Measurements from ENCODE around the gene OR6C6. TPM values are rescaled to one million over a fixed set of nuclear protein-coding genes. Genes with fewer than 3 reads are reported as not detected.

Gene OR6C6
- total and polyA plus RNA-seq, 9 donors, result not detected

DNA sequence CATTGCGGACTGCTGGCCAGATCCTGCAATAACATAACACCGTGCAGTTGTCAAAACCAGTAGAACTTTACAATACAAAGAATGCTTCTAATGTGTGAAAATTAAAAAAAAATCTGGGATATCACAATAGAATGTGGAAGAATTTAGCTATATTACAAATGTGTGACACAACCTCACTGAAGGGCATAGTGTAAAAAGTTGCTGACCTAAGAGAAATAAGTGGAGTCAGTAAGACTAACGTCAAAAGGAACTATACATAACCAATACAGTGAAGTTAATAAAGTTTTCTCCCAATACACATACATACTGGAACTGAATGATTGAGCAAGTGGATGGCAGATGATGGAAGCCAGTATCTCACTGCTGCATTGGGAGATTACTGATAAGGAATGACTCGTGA is 39.5 kb downstream of the OR6C6 start:
- no peak overlapping the region for H3K4me3 ChIP-seq
- H3K9me3 ChIP-seq, result no peaks in the 10 kb centered on the region
- no peak overlapping the region for H3K27ac ChIP-seq
- no peaks in the 10 kb centered on the region for H3K36me3 ChIP-seq
- WGBS, 3 donors, result 87 to 96% (median 92%) methylated on average over 4 of the region's 4 CpGs
- no peak for DNase-seq
- TF ChIP-seq POLR2A (IDR thresholded peaks at IDR 0.05), result no peak
- TF ChIP-seq, protein P1, sequence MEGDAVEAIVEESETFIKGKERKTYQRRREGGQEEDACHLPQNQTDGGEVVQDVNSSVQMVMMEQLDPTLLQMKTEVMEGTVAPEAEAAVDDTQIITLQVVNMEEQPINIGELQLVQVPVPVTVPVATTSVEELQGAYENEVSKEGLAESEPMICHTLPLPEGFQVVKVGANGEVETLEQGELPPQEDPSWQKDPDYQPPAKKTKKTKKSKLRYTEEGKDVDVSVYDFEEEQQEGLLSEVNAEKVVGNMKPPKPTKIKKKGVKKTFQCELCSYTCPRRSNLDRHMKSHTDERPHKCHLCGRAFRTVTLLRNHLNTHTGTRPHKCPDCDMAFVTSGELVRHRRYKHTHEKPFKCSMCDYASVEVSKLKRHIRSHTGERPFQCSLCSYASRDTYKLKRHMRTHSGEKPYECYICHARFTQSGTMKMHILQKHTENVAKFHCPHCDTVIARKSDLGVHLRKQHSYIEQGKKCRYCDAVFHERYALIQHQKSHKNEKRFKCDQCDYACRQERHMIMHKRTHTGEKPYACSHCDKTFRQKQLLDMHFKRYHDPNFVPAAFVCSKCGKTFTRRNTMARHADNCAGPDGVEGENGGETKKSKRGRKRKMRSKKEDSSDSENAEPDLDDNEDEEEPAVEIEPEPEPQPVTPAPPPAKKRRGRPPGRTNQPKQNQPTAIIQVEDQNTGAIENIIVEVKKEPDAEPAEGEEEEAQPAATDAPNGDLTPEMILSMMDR (IDR thresholded peaks at IDR 0.05), result no peak
- no peak for TF ChIP-seq EP300 (IDR thresholded peaks at IDR 0.05)
- no peaks in the 10 kb centered on the region for H3K4me1 ChIP-seq (ENCODE audit: insufficient read depth)
- intact Hi-C loops (cut with DNase I), result no loop called here
- no peaks in the 10 kb centered on the region for H3K27me3 ChIP-seq

DNA sequence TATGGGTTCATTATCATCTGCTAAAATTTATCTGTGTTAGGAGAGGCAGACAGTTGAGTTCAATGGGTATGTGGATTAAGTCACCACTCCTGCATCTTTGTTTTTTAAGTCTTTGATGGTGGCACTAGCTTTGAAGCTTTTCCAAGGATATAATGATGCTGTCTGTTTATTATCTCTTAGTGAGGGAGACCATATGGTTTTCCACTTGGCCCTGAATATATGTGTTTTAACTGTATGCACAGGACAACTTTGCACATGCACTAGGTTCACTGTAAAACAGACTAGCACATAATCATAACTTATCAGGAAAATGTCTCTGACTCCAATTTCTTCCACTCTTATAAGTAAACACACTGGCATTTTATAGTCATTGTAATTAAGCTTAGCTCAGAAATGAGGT is 43.1 kb downstream of the OR6C6 start:
- Histone ChIP-seq H3K4me1 (ENCODE audit: insufficient read depth) (no peaks in the 10 kb centered on the region), H3K27ac (no peak overlapping the region), H3K9me3 (no peaks in the 10 kb centered on the region), H3K36me3 (no peaks in the 10 kb centered on the region), H3K4me3 (no peak overlapping the region), H3K27me3 (no peaks in the 10 kb centered on the region)
- intact Hi-C loops (cut with DNase I), result no loop called here
- TF ChIP-seq POLR2A (IDR thresholded peaks at IDR 0.05) (no peak), EP300 (IDR thresholded peaks at IDR 0.05) (no peak)
- TF ChIP-seq, protein P1 (IDR thresholded peaks at IDR 0.05), result no peak
- no peak for DNase-seq

DNA sequence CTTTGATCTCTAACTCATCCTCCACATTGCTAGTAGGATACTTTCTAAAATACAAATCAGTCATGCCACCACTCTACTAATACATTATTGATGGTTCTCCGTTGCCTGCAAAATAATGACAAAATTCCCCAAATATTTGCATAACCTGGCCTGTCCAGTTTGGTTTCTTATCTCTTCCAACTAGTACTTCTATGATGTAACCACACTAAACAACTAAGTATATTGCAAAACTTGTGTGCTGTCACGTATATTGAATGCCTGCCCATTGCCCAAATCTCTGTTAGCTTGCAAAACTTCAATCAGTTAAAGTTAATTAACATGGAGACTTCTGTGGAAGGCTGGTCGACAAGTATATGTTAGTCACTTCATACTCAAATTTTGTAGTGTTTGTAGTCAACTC is 45.4 kb downstream of the OR6C6 start:
- H3K4me3 ChIP-seq, result no peak overlapping the region
- TF ChIP-seq EP300 (IDR thresholded peaks at IDR 0.05) (no peak), POLR2A (IDR thresholded peaks at IDR 0.05) (no peak)
- TF ChIP-seq, protein P1 (IDR thresholded peaks at IDR 0.05), result no peak
- H3K27ac ChIP-seq, result no peak overlapping the region
- no peaks in the 10 kb centered on the region for H3K36me3 ChIP-seq
- H3K4me1 ChIP-seq (ENCODE audit: insufficient read depth), result no peaks in the 10 kb centered on the region
- no peaks in the 10 kb centered on the region for H3K27me3 ChIP-seq
- DNase-seq, result no peak
- intact Hi-C loops (cut with DNase I), result no loop called here
- H3K9me3 ChIP-seq, result no peaks in the 10 kb centered on the region
- 60 to 78% (median 64%) methylated on average over 3 of the region's 3 CpGs for WGBS, 3 donors

DNA sequence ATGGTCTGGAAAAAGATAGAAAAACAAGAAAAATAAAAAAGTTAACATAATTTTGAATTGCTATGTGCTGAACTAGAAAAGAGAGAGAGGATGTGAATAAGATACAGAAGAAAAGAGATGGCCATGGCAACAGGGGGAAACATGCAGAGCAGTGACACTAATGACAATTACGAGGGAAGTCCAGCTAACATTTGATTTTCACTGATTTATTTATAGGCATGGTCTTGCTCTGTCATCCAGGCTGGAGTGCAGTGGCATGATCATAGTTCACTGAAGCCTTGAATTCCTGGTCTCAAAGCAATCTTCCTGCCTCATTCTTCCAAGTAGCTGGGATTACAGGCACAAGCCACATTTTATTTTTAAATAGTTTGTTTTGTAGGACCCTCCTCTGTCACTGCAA is 50.2 kb downstream of the OR6C6 start:
- TF ChIP-seq EP300 (IDR thresholded peaks at IDR 0.05) (no peak), POLR2A (IDR thresholded peaks at IDR 0.05) (no peak)
- TF ChIP-seq, protein P1 (IDR thresholded peaks at IDR 0.05), result no peak
- intact Hi-C loops (cut with DNase I), result no loop called here
- Histone ChIP-seq H3K4me1 (ENCODE audit: insufficient read depth) (no peaks in the 10 kb centered on the region), H3K4me3 (no peak overlapping the region), H3K27me3 (no peaks in the 10 kb centered on the region), H3K9me3 (no peaks in the 10 kb centered on the region), H3K36me3 (no peaks in the 10 kb centered on the region), H3K27ac (no peak overlapping the region)
- 10 to 38% (median 28%) methylated on average over 1 of the region's 1 CpG for WGBS, 3 donors
- DNase-seq, result no peak

DNA sequence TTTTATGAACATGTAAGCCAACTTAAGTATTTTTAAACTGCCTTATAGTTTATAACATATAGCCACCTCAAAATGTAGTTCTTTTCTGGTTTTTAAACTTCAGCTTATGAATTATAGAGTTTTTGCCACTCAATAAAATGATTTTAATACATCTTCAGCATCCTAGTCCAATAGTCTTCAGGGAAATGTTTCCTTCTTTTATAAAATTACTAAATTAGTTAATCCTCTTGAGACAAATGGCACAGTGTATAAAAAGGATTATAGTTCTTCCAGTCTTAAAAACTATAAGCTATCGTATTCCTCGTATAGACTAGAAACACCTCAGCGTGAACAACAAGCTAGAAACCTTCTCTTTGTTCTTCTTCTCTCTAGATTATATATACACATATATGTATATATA is 52.1 kb downstream of the OR6C6 start, which contains the start of gene OR6C74:
Gene OR6C74, plus strand, starts transcription at position 301 of the 400 bp plus-strand sequence. CDS start 2,679 bp downstream, outside the sequence.
- Histone ChIP-seq H3K4me1 (ENCODE audit: insufficient read depth) (no peaks in the 10 kb centered on the region), H3K4me3 (no peak within 1 kb of the TSS), H3K27ac (no peak within 1 kb of the TSS), H3K9me3 (no peaks in the 10 kb centered on the region), H3K27me3 (no peaks in the 10 kb centered on the region), H3K36me3 (no peaks in the 10 kb centered on the region)
- no peak for DNase-seq
- intact Hi-C loops (cut with DNase I), result no loop called here
- no peak for TF ChIP-seq POLR2A (IDR thresholded peaks at IDR 0.05)
- TF ChIP-seq EP300 (IDR thresholded peaks at IDR 0.05), result no peak
- TF ChIP-seq, protein P1 (IDR thresholded peaks at IDR 0.05), result no peak
- WGBS, 3 donors, result 88 to 92% (median 90%) methylated on average over 3 of the region's 3 CpGs
